Esophagus (tissue), 2 donors: ENCODE measurements around the gene UGT1A9. TPM values are rescaled to one million over a fixed set of nuclear protein-coding genes. Genes with fewer than 3 reads are reported as not detected.
"Not testable (repeated sequence)": the region's sequence is repeated elsewhere in the genome, so short reads cannot be mapped to it uniquely, and the experiment has no call there.

Experiments used
- H3K27ac ChIP-seq, 2 donors: one replicate each; pipeline ENCODE4 v1.5.1; 2013; ENCODE audit warnings: low read depth in 2 of 2, mild to moderate bottlenecking in 2 of 2, inconsistent platforms in 1 of 2, low read length in 1 of 2, moderate library complexity in 1 of 2
- H3K27me3 ChIP-seq, 2 donors: one replicate each; pipeline ENCODE4 v1.6.1; 2013; ENCODE audit warnings: low read length in 2 of 2, control low read depth in 1 of 2, mild to moderate bottlenecking in 1 of 2; ENCODE audit not compliant: insufficient read depth in 2 of 2, control insufficient read depth in 1 of 2
- H3K36me3 ChIP-seq, 2 donors: one replicate each; pipeline ENCODE4 v1.6.1; 2013; ENCODE audit warnings: low read length in 1 of 2; ENCODE audit not compliant: control insufficient read depth in 2 of 2, insufficient read depth in 2 of 2
- H3K4me1 ChIP-seq, 2 donors: one replicate each; pipeline ENCODE4 v1.6.1; 2013; ENCODE audit warnings: low read length in 1 of 2; ENCODE audit not compliant: control insufficient read depth in 2 of 2, insufficient read depth in 2 of 2
- H3K4me3 ChIP-seq, 2 donors: one replicate each; pipeline ENCODE4 v1.5.1; 2013; ENCODE audit warnings: low read length in 2 of 2, mild to moderate bottlenecking in 2 of 2, low read depth in 1 of 2, moderate library complexity in 1 of 2
- H3K9me3 ChIP-seq, 2 donors: one replicate each; pipeline ENCODE4 v1.6.1; 2013; ENCODE audit warnings: mild to moderate bottlenecking in 2 of 2, low read depth in 1 of 2, low read length in 1 of 2, moderate library complexity in 1 of 2; ENCODE audit not compliant: control insufficient read depth in 2 of 2, insufficient read depth in 1 of 2
- WGBS, 2 donors: extraction: QIAGEN DNeasy Blood & Tissue Kit; methylation state at CpG; one replicate each; pipeline ENCODE4 v1.1.7; 2013; 5-methylcytosine and 5-hydroxymethylcytosine counted together
- polyA plus RNA-seq, 2 donors: library from polyadenylated mRNA; stranded (reverse); fragments of 200-250 nt; gene quantifications; one replicate each; pipeline ENCODE4 v1.2.3, GENCODE V29; 2013
- donor health status: healthy with polysubstance abuse.
- donor health status: Bipolar disorder and iron deficiency.

The UGT1A9 gene
- polyA plus RNA-seq, 2 donors, result 0.01 to 0.31 TPM

DNA sequence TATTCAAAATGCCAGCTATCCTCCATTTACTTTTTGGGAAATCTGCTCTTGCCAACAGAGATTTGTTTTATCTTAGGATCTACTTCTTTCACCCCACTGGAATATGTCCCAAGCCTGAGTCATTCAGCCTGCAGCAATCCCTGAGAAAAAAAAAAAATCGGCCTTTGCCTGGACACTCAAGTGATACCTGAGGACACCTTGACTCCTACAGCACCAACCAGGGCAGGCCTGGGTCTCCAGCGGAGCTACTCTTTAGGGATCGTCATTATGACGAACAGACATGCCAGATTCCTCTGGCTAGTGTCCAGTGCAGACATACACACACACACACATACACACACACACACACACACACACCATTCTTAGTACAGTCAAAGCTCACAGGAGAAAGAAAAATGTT is 18.7 kb downstream of the UGT1A9 start:
- peak overlapping the region; percentile 65 to 85 for H3K27ac ChIP-seq
- WGBS, 2 donors, result 43 to 51% methylated on average over 4 of the region's 4 CpGs
- no peaks in the 10 kb centered on the region for H3K27me3 ChIP-seq
- H3K4me3 ChIP-seq, result no peak overlapping the region
- peaks cover 0 to 6% of the 10 kb centered on the region in 2 donors for H3K4me1 ChIP-seq
- H3K9me3 ChIP-seq, result no peaks in the 10 kb centered on the region
- H3K36me3 ChIP-seq, result no peaks in the 10 kb centered on the region

DNA sequence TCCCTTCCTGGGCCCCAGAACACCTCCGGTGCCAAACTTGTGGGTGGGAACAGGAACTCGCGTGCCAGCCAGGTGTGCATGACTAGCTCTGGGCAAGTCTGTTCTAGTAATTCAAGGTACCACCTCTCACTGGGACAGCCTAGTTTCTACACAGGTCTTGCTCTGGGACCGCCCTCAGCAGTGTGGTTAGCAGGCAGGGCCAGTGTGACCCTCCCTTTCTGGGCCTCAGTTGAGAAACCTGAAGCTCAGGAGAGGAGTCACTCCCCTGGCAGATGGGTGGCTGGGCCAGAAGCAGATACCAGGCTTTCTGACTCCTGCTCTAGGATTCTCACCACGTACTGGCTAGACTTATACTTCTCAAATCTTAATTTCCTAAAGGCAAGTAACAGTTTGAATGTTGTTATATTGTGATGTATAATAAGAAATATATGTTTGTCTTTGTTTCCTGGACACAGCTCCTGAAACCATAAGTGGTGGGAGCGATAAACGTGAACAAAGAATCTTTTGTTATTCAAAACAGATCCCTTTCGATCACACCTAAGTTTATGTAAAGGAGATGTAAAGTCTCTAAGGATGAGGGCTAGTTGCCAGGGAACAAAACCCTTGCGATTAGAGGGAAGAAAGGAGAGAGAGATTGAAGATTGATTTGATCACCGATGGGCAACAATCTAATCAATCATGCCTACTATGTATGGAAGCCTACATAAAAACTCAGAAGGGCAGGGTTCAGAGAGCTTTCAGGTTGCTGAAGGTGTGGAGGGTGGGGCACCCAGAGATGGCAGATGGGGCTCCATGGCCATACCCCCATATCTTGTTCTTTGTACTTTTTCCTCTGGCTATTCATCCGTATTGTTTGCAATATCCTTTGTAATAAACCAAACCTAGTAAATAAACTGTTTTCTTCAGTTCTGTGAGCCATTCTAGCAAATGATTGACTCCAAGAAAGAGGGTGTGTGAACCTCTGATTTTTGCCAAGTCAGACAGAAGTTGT is 20.0 kb downstream of the UGT1A9 start:
- Histone ChIP-seq H3K27ac (peak overlapping the region; percentile 86 to 91), H3K4me3 (peak overlapping the region; percentile 22 to 55), H3K9me3 (no peaks in the 10 kb centered on the region), H3K4me1 (peaks cover 0 to 6% of the 10 kb centered on the region in 2 donors), H3K36me3 (no peaks in the 10 kb centered on the region), H3K27me3 (no peaks in the 10 kb centered on the region)
- WGBS, 2 donors, result 47 to 51% methylated on average over 11 of the region's 11 CpGs

DNA sequence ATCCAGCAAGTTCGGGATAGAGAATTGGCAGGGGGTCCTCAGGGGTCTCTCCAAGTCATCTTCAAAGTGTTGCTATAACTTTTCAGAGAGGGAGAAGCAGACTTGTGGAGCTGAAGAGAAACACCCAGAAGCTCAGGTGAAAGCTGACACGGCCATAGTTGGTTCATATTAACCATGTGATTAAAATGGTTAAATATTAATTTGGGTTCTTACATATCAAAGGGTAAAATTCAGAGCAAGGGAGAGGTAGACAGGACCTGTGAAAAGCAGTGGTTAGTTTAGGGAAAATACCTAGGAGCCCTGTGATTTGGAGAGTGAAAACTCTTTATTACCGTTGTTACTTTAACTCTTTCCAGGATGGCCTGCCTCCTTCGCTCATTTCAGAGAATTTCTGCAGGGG is 20.9 kb downstream of the UGT1A9 start, which contains the start of gene UGT1A6:
Gene UGT1A6, plus strand, starts transcription at position 243 of the 400 bp plus-strand sequence. Its CDS starts 115 bp downstream, at position 358.
- Histone ChIP-seq H3K4me3 (peak within 1 kb of the TSS; percentile 22 to 55), H3K27me3 (no peaks in the 10 kb centered on the region), H3K36me3 (no peaks in the 10 kb centered on the region), H3K4me1 (peaks cover 0 to 6% of the 10 kb centered on the region in 2 donors), H3K27ac (peak within 1 kb of the TSS; percentile 85 to 86), H3K9me3 (no peaks in the 10 kb centered on the region)
- 52 to 70% methylated on average over 4 of the region's 4 CpGs for WGBS, 2 donors

DNA sequence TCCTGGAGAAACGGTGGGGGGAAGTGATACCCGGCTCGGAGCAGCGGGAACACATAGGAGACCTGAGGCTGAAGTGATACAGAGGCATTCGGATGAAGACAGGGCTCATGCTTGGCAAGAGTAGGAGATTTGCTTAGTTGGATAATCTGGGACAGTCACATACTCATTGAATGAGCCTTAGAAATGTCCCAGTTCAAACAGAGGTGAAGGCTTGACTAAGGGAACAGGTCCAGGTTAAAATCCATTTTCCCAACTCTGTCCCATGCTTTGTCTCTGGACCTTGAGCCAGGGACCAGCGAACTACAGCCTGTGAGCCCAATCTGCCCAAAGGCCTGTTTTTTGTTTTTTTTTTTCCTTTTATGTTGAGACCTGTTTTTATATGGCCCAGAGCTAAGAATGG is 22.3 kb downstream of the UGT1A9 start:
- Histone ChIP-seq H3K4me1 (peaks cover 0 to 10% of the 10 kb centered on the region in 2 donors), H3K27me3 (no peaks in the 10 kb centered on the region), H3K9me3 (no peaks in the 10 kb centered on the region), H3K27ac (peak overlapping the region; percentile 26 to 85), H3K36me3 (no peaks in the 10 kb centered on the region), H3K4me3 (peak overlapping the region in 1 of 2 donors; percentile 55)
- WGBS, 2 donors, result 44 to 48% methylated on average over 6 of the region's 6 CpGs

DNA sequence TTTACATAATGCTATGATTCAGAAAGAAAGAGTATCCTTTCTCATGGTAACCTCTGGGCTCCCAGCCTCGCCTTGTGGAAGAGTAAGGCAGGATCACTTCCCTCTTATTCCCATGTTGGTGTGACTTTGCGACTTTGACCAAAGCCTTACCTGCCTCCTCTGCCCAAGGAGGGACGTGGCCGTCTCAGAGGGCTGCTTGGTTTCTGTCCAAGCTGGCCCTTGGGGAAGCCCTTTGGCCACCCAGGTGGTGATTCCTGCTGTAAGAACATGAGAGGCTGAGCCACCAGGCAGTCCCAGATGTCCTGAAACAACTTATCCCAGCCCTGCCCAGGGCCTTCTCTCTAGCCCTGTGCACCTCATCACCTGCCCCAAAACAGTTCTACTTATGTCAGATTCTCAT is 27.0 kb downstream of the UGT1A9 start:
- peak overlapping the region in 1 of 2 donors; percentile 68 for H3K27ac ChIP-seq
- 78 to 82% methylated on average over 4 of the region's 4 CpGs for WGBS, 2 donors

DNA sequence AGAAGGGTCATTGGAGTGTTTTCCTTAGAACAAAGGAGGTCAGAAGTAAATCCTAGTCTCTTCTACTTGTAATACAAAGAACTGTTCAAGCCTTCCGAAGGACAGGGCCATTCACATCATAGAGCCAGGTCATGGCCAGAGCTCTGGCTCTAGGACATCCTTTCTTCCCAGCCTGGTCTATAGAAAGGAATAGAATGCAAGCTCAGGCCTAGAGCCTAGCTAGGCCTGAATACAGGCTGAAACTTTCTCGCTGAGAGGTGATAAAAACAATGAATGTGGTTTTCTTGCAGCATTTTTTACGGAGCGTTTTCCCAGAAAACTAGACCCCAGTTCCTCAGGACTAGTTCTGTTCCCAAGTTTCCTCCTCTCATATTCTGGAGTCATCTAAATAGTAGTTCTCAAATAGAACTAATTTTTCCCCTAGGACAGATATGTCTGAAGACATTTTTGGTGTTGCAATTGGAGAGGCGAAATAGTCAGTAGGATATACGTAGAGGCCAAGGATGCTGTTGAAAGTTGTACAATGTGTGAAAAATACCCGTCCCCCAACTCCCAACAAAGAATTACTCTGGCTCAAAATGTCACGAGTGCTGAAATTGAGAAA is 27.8 kb downstream of the UGT1A9 start:
- Histone ChIP-seq H3K36me3 (no peaks in the 10 kb centered on the region), H3K4me1 (peaks cover 0 to 4% of the 10 kb centered on the region in 2 donors), H3K4me3 (no peak overlapping the region), H3K27ac (peak overlapping the region; percentile 52 to 82), H3K9me3 (peaks cover 0 to 2% of the 10 kb centered on the region in 2 donors), H3K27me3 (no peaks in the 10 kb centered on the region)
- 90% methylated on average over 8 of the region's 8 CpGs for WGBS, 2 donors

More for the DNA sequence above, 27.0 kb downstream of the UGT1A9 start:
- Histone ChIP-seq H3K27me3 (no peaks in the 10 kb centered on the region), H3K4me3 (no peak overlapping the region), H3K36me3 (no peaks in the 10 kb centered on the region), H3K4me1 (peaks cover 0 to 4% of the 10 kb centered on the region in 2 donors), H3K9me3 (peaks cover 0 to under 1% of the 10 kb centered on the region in 2 donors)

DNA sequence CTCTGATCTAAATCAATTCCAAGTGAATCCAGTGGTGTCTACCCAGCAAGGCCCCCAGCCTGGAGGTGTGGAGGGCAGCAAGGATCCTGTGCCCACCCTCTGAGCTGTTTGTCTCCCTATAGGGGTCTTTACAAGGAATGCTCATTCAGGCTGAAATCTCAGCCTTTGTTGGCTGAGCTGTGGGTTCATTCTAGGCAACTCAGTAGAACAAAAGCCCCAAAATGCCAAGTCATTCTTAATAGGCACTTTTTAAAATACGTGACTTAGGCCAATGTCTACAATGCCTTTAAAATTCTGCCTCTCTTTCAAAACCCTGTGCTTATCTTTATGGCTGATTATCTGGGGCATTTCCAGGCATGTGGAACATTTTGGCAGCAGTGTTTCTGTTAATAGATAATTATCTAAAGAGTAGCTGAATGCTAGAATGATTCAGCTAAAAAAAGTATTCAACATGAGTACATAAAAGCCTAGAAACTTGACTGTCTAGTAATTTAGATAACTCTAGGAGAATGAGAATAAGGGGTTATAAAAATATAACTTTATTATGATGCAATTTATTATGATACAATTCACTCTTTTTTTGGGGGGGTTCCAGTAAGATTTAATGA is 28.4 kb downstream of the UGT1A9 start:
- no peaks in the 10 kb centered on the region for H3K36me3 ChIP-seq
- H3K27me3 ChIP-seq, result no peaks in the 10 kb centered on the region
- H3K27ac ChIP-seq, result peak overlapping the region; percentile 52 to 82
- H3K9me3 ChIP-seq, result peaks cover 0 to 2% of the 10 kb centered on the region in 2 donors
- H3K4me1 ChIP-seq, result peaks cover 0 to 4% of the 10 kb centered on the region in 2 donors
- no peak overlapping the region for H3K4me3 ChIP-seq
- 19 to 31% methylated on average over 1 of the region's 1 CpG for WGBS, 2 donors

DNA sequence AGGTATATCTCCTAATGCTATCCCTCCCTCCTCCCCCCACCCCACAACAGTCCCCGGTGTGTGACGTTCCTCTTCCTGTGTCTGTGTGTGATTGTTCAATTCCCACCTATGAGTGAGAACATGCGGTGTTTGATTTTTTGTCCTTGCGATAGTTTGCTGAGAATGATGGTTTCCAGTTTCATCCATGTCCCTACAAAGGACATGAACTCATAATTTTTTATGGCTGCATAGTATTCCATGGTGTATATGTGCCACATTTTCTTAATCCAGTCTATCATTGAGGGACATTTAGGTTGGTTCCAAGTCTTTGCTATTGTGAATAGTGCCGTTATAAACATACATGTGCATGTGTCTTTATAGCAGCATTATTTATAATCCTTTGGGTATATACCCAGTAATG is 29.1 kb downstream of the UGT1A9 start:
- not testable (repeated sequence) for H3K4me1 ChIP-seq, H3K27me3 ChIP-seq, H3K9me3 ChIP-seq, H3K36me3 ChIP-seq, H3K27ac ChIP-seq, H3K4me3 ChIP-seq
- 93% methylated on average over 5 of the region's 5 CpGs for WGBS, 2 donors

DNA sequence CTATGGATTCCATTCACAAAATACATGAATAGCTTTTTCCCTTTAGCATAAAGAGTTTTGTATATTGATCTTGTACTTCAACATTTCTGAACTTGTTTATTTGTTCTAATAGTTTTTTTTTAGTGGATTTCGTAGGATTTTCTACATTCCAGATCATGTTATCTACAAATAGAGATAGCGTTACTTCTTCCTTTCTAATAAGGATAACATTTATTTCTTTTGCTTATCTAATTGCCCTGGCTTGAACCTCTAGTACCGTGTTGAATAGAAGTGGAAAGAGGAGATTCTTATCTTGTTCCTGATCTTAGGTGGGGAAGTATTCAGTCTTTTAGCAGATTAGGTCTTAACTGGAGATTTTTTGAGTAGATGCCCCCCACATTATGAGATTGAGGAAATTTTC is 30.5 kb downstream of the UGT1A9 start:
- H3K27ac ChIP-seq, result no peak overlapping the region
- H3K36me3 ChIP-seq, result no peaks in the 10 kb centered on the region
- H3K9me3 ChIP-seq, result peaks cover 0 to 2% of the 10 kb centered on the region in 2 donors
- H3K4me3 ChIP-seq, result no peak overlapping the region
- peaks cover 0 to 13% of the 10 kb centered on the region in 2 donors for H3K4me1 ChIP-seq
- 61 to 67% methylated on average over 3 of the region's 3 CpGs for WGBS, 2 donors
- no peaks in the 10 kb centered on the region for H3K27me3 ChIP-seq
